GM10266 (cell line): ENCODE data around the gene GINS2.

ENCODE experiments used
- DNase-seq: peaks from one replicate; pipeline ENCODE4 v3.0.0; 2012; ENCODE audit errors: extremely low spot score
- TF ChIP-seq, protein P1 (sequence below): IDR thresholded peaks from 2 replicates; pipeline ENCODE4 v1.5.1; 2012; ENCODE audit warnings: mild to moderate bottlenecking, low read depth; ENCODE audit not compliant: control insufficient read depth, insufficient read depth; ENCODE audit errors: missing control alignments

The GINS2 gene

GRCh38 chr16:85689285-85689949, 663 bp upstream of the GINS2 start:
- no peak for DNase-seq

GRCh38 chr16:85687651-85688471, 893 bp downstream of the GINS2 start:
- no peak for DNase-seq

More at GRCh38 chr16:85689285-85689949, 663 bp upstream of the GINS2 start:
- TF ChIP-seq, protein P1, sequence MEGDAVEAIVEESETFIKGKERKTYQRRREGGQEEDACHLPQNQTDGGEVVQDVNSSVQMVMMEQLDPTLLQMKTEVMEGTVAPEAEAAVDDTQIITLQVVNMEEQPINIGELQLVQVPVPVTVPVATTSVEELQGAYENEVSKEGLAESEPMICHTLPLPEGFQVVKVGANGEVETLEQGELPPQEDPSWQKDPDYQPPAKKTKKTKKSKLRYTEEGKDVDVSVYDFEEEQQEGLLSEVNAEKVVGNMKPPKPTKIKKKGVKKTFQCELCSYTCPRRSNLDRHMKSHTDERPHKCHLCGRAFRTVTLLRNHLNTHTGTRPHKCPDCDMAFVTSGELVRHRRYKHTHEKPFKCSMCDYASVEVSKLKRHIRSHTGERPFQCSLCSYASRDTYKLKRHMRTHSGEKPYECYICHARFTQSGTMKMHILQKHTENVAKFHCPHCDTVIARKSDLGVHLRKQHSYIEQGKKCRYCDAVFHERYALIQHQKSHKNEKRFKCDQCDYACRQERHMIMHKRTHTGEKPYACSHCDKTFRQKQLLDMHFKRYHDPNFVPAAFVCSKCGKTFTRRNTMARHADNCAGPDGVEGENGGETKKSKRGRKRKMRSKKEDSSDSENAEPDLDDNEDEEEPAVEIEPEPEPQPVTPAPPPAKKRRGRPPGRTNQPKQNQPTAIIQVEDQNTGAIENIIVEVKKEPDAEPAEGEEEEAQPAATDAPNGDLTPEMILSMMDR = no peak

GRCh38 chr16:85686912-85687591, 1.7 kb downstream of the GINS2 start:
- TF ChIP-seq, protein P1 = no peak

More at GRCh38 chr16:85687651-85688471, 893 bp downstream of the GINS2 start:
- TF ChIP-seq, protein P1 = no peak

GRCh38 chr16:85685251-85685650, 3.5 kb downstream of the GINS2 start:
- no peak for DNase-seq
- TF ChIP-seq, protein P1 = no peak

More at GRCh38 chr16:85686912-85687591, 1.7 kb downstream of the GINS2 start:
- DNase-seq = peak; percentile 55

GRCh38 chr16:85683363-85683762, 5.4 kb downstream of the GINS2 start:
- TF ChIP-seq, protein P1 = no peak
- no peak for DNase-seq

DNA sequence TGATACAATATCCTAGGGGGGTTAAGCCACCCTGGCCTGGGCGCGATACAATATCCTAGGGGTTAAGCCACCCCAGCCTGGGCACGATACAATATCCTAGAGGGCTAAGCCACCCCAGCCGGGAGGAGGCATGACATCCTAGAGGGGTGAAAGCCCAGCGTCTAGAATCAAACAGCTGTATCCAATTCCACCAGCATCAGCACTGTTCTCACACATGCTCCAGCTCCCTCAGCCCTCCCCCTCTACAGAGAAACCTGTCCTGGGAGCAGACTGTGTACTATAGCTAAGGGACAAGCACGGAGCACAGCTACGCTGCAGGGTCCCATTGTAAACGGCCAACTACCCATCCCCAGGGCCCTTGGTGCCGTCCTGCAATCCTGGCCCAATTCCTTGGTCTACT, 6.2 kb downstream of the GINS2 start:
- TF ChIP-seq, protein P1 = no peak

More for the DNA sequence above, 6.2 kb downstream of the GINS2 start:
- DNase-seq = no peak
